ENCODE measurements around the gene SMAD2.

- no peak for TF ChIP-seq CTCF (IDR thresholded peaks at IDR 0.05)
- no peak for TF ChIP-seq SIN3A (IDR thresholded peaks at IDR 0.05; ENCODE audit: borderline replicate concordance, insufficient read depth, low read depth, low read length)
- TF ChIP-seq POLR2AphosphoS5 (IDR thresholded peaks at IDR 0.05; ENCODE audit: low read depth, low read length), result no peak
Measured at GRCh38 chr18:47919916-47920315, 10.5 kb downstream of the SMAD2 start.
